ENCODE data around the gene ST6GAL2. TPM values are rescaled to one million over a fixed set of nuclear protein-coding genes. Genes with fewer than 3 reads are reported as not detected.

ST6GAL2 gene
- total and polyA plus RNA-seq, 4 donors, result 1.0 to 3.6 (median 2.3) TPM

DNA sequence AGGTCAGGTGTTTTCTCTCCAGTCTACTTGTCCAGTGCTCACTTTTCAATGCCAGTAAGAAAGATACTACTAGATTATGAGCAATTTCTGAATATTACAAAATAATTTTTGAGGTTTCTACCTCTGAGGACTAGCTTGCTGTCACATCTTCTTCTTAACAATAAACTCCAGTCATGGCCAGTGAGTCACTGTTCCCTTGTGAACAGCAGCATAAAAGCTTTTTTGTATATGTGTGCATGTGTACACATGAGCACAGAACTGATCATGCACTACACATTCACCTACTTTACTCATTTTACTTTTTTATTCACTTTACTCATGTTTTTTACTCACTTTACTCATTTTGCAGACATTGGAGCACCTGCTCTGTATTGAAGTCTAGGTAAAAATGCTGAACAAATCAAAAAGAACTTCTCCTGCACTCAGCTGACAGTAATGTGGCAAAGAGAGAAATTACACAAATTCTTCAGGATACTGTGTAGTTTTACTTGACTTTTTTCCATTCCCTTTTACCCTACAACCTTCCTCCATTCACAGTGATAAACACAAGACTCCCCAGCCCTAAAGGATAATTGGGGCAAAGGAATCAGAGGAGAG is 28.0 kb downstream of the ST6GAL2 start:
- no peak overlapping the region for H3K27ac ChIP-seq (ENCODE audit: low read depth in 1 of 2, low read length in 2 of 2)
- TF ChIP-seq HNF4A (conservative IDR thresholded peaks at IDR 0.05), result no peak
- no peak for TF ChIP-seq YY1 (IDR thresholded peaks at IDR 0.05)
- TF ChIP-seq JUND (IDR thresholded peaks at IDR 0.05), result no peak
- no peak for TF ChIP-seq GABPA (IDR thresholded peaks at IDR 0.05 in 1 of 2, conservative IDR thresholded peaks at IDR 0.05 in 1 of 2)
- TF ChIP-seq SP1 (IDR thresholded peaks at IDR 0.05), result no peak
- TF ChIP-seq NR2F2 (IDR thresholded peaks at IDR 0.05), result no peak
- TF ChIP-seq, protein P1, sequence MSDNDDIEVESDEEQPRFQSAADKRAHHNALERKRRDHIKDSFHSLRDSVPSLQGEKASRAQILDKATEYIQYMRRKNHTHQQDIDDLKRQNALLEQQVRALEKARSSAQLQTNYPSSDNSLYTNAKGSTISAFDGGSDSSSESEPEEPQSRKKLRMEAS (IDR thresholded peaks at IDR 0.05), result no peak
- no peak for TF ChIP-seq RXRA (IDR thresholded peaks at IDR 0.05)
- peaks cover 0 to 12% (median 5%) of the 10 kb centered on the region in 4 donors for H3K9me3 ChIP-seq (ENCODE audit: control insufficient read depth in 4 of 4, low read length in 3 of 4)
- no peak overlapping the region for H3K9ac ChIP-seq (ENCODE audit: low read depth in 1 of 2, low read length in 2 of 2)
- DNase-seq (ENCODE audit: low spot score), result no peak
- peaks cover 0 to 7% (median 0%) of the 10 kb centered on the region in 4 donors for H3K27me3 ChIP-seq (ENCODE audit: control insufficient read depth in 4 of 4, insufficient read depth in 4 of 4, low read length in 3 of 4)
- no peak overlapping the region for H3K4me3 ChIP-seq (ENCODE audit: low read depth in 1 of 3, low read length in 3 of 3)
- H3K4me1 ChIP-seq (ENCODE audit: control insufficient read depth in 4 of 4, insufficient read depth in 4 of 4, low read length in 3 of 4), result no peaks in the 10 kb centered on the region
- peaks cover 0 to 2% (median 0%) of the 10 kb centered on the region in 4 donors for H3K36me3 ChIP-seq (ENCODE audit: control insufficient read depth in 4 of 4, insufficient read depth in 3 of 4, low read depth in 1 of 4, low read length in 3 of 4)

DNA sequence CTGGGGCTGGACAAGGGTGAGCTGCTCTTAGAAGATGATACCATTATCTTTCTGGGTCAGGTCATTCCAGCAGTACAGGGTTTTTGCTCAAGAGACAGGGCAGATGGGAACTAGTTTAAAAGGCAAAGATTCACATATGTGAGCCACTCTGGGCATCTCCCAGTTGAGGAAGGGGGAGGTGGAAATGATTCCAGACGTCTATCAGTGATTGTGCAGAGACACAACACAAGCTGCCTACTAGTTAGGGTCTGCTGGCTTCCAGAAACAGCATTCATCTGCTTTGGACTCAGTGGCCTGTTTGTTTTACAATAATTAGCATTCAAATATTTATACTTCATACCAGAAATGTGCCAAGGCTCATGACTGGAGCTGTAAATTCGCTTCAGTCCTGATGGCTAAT is 32.3 kb downstream of the ST6GAL2 start:
- Histone ChIP-seq H3K27ac (ENCODE audit: low read depth in 1 of 2, low read length in 2 of 2) (no peak overlapping the region), H3K4me3 (ENCODE audit: low read depth in 1 of 3, low read length in 3 of 3) (no peak overlapping the region), H3K4me1 (ENCODE audit: control insufficient read depth in 4 of 4, insufficient read depth in 4 of 4, low read length in 3 of 4) (no peaks in the 10 kb centered on the region), H3K9me3 (ENCODE audit: control insufficient read depth in 4 of 4, low read length in 3 of 4) (peaks cover 0 to 2% (median under 1%) of the 10 kb centered on the region in 4 donors), H3K36me3 (ENCODE audit: control insufficient read depth in 4 of 4, insufficient read depth in 3 of 4, low read depth in 1 of 4, low read length in 3 of 4) (no peaks in the 10 kb centered on the region), H3K9ac (ENCODE audit: low read depth in 1 of 2, low read length in 2 of 2) (no peak overlapping the region), H3K27me3 (ENCODE audit: control insufficient read depth in 4 of 4, insufficient read depth in 4 of 4, low read length in 3 of 4) (no peaks in the 10 kb centered on the region)
- DNase-seq (ENCODE audit: low spot score), result no peak
- 66% methylated on average over 2 of the region's 2 CpGs for WGBS
- TF ChIP-seq HNF4G (IDR thresholded peaks at IDR 0.05) (no peak), GABPA (IDR thresholded peaks at IDR 0.05 in 1 of 2, conservative IDR thresholded peaks at IDR 0.05 in 1 of 2) (no peak), EGR1 (IDR thresholded peaks at IDR 0.05; ENCODE audit: low read depth in 2 of 2) (no peak), RXRA (IDR thresholded peaks at IDR 0.05) (no peak), SP1 (IDR thresholded peaks at IDR 0.05) (no peak), TAF1 (conservative IDR thresholded peaks at IDR 0.05) (no peak), NR2F2 (IDR thresholded peaks at IDR 0.05) (no peak), FOXA1 (IDR thresholded peaks at IDR 0.05) (no peak)
- TF ChIP-seq, protein P1 (IDR thresholded peaks at IDR 0.05), result no peak

GRCh38 chr2:106851881-106852501 is 34.0 kb downstream of the ST6GAL2 start:
- DNase-seq (ENCODE audit: low spot score), result no peak

More at GRCh38 chr2:106851881-106852501, 34.0 kb downstream of the ST6GAL2 start:
- no peaks in the 10 kb centered on the region for H3K9me3 ChIP-seq (ENCODE audit: control insufficient read depth in 4 of 4, low read length in 3 of 4)
- H3K9ac ChIP-seq (ENCODE audit: low read depth in 1 of 2, low read length in 2 of 2), result no peak overlapping the region
- no peaks in the 10 kb centered on the region for H3K36me3 ChIP-seq (ENCODE audit: control insufficient read depth in 4 of 4, insufficient read depth in 3 of 4, low read depth in 1 of 4, low read length in 3 of 4)
- H3K4me1 ChIP-seq (ENCODE audit: control insufficient read depth in 4 of 4, insufficient read depth in 4 of 4, low read length in 3 of 4), result no peaks in the 10 kb centered on the region
- TF ChIP-seq, protein P2, sequence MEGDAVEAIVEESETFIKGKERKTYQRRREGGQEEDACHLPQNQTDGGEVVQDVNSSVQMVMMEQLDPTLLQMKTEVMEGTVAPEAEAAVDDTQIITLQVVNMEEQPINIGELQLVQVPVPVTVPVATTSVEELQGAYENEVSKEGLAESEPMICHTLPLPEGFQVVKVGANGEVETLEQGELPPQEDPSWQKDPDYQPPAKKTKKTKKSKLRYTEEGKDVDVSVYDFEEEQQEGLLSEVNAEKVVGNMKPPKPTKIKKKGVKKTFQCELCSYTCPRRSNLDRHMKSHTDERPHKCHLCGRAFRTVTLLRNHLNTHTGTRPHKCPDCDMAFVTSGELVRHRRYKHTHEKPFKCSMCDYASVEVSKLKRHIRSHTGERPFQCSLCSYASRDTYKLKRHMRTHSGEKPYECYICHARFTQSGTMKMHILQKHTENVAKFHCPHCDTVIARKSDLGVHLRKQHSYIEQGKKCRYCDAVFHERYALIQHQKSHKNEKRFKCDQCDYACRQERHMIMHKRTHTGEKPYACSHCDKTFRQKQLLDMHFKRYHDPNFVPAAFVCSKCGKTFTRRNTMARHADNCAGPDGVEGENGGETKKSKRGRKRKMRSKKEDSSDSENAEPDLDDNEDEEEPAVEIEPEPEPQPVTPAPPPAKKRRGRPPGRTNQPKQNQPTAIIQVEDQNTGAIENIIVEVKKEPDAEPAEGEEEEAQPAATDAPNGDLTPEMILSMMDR (IDR thresholded peaks at IDR 0.05; ENCODE audit: low read depth, low read length, missing input control), result no peak
- TF ChIP-seq YY1 (IDR thresholded peaks at IDR 0.05) (no peak), NR2F2 (IDR thresholded peaks at IDR 0.05) (no peak), RAD21 (IDR thresholded peaks at IDR 0.05) (no peak)
- H3K27me3 ChIP-seq (ENCODE audit: control insufficient read depth in 4 of 4, insufficient read depth in 4 of 4, low read length in 3 of 4), result no peaks in the 10 kb centered on the region
- H3K27ac ChIP-seq (ENCODE audit: low read depth in 1 of 2, low read length in 2 of 2), result no peak overlapping the region
- 64% methylated on average over 11 of the region's 11 CpGs for whole genome bisulfite sequencing
- no peak overlapping the region for H3K4me3 ChIP-seq (ENCODE audit: low read depth in 1 of 3, low read length in 3 of 3)

Measured in liver (tissue), 9 donors.